Stomach (tissue), 9 donors: ENCODE measurements around the gene XG. TPM values are rescaled to one million over a fixed set of nuclear protein-coding genes. Genes with fewer than 3 reads are reported as not detected.
A peak's percentile ranks its signal among the peaks of the same experiment; 100 is the strongest.

Source experiments
- DNase-seq, 2 donors: peaks; one replicate each; pipeline versions ENCODE4 v3.0.0 to v3.0.0-alpha.2; 2013 to 2019
- H3K27ac ChIP-seq, 5 donors: fragments of 200-600 bp in 4 of 5; sonication (generic) in 4 of 5; one replicate each; pipeline ENCODE4 v1.5.1; 2013 to 2019; ENCODE audit warnings: mild to moderate bottlenecking in 1 of 5, moderate library complexity in 1 of 5
- H3K27me3 ChIP-seq, 3 donors: fragments of 200-600 bp; sonication (generic); one replicate each; pipeline ENCODE4 v1.5.1; 2017 to 2019; ENCODE audit warnings: mixed run types in 1 of 3
- H3K36me3 ChIP-seq, 4 donors: fragments of 200-600 bp; sonication (generic); 1 replicate in 3 of 4; 2 replicates in 1 of 4; pipeline ENCODE4 v1.5.1; 2016 to 2019
- H3K4me1 ChIP-seq, 4 donors: fragments of 200-600 bp; sonication (generic); one replicate each; pipeline ENCODE4 v1.5.1; 2016 to 2019
- H3K4me3 ChIP-seq, 4 donors: fragments of 200-600 bp; sonication (generic) in 3 of 4; one replicate each; pipeline ENCODE4 v1.5.1; 2016 to 2019; ENCODE audit warnings: mild to moderate bottlenecking in 1 of 4
- H3K9me3 ChIP-seq, 4 donors: fragments of 200-600 bp; sonication (generic); one replicate each; pipeline ENCODE4 v1.5.1; 2016 to 2019
- CTCF ChIP-seq, 7 experiments: fragments of 450-650 bp in 4 of 7; fragments of 200-600 bp in 3 of 7; sonication (generic) in 3 of 7; IDR thresholded peaks; one replicate each; pipeline ENCODE4 v1.5.1; 2016 to 2019; ENCODE audit warnings: antibody characterized with exemption in 7 of 7, control low read depth in 2 of 7, mild to moderate bottlenecking in 1 of 7
- EP300 ChIP-seq: sonication (generic); formaldehyde crosslinking; IDR thresholded peaks from one replicate; pipeline ENCODE4 v1.6.1; 2017; ENCODE audit warnings: antibody characterized with exemption
- POLR2A ChIP-seq, 4 donors: fragments of 450-650 bp; IDR thresholded peaks; one replicate each; pipeline ENCODE4 v1.6.1; 2016; ENCODE audit warnings: antibody characterized with exemption in 4 of 4, control low read depth in 2 of 4, mild to moderate bottlenecking in 1 of 4, moderate library complexity in 1 of 4
- POLR2AphosphoS5 ChIP-seq, 3 donors: sonication (generic); formaldehyde crosslinking; IDR thresholded peaks; one replicate each; pipeline ENCODE4 v1.6.1; 2016; ENCODE audit warnings: antibody characterized with exemption in 3 of 3
- WGBS, 5 donors: extraction: QIAGEN DNeasy Blood & Tissue Kit in 3 of 5; methylation state at CpG; one replicate each; pipeline versions ENCODE4 v1.1.5 to v1.1.7; 2013 to 2018; 5-methylcytosine and 5-hydroxymethylcytosine counted together
- intact Hi-C: fragments of 100-400 bp; cut with DNase I; formaldehyde crosslinking; loops from one replicate; pipeline ENCODE4 v1.15.1; 2023; ENCODE audit warnings: low total_unique reads
- polyA plus RNA-seq, 3 donors: library from polyadenylated mRNA; stranded (reverse); fragments of 200-250 nt; gene quantifications; one replicate each; pipeline ENCODE4 v1.2.3, GENCODE V29; 2013
- total RNA-seq, 5 donors: library from RNA; depleted of rRNA; stranded (reverse); fragments of >200 nt; gene quantifications; one replicate each; pipeline versions ENCODE4 v1.1.0 to v1.2.3, GENCODE V29; 2014 to 2016
- donor health status: healthy with polysubstance abuse.
- donor health status: Bipolar disorder and iron deficiency.
- donor health status: healthy.

XG gene
- total and polyA plus RNA-seq, 8 donors, result 0.70 TPM; not detected in 7

- 44 to 59% (median 51%) methylated on average over 7 to 9 of the region's 9 CpGs for WGBS, 5 donors
- TF ChIP-seq CTCF (IDR thresholded peaks at IDR 0.05) (peak in 3 of 7 experiments; percentile 12 to 41 (median 23)), POLR2AphosphoS5 (IDR thresholded peaks at IDR 0.05) (no peak)
- DNase-seq, result peak in 1 of 2 donors; percentile 62
- Histone ChIP-seq H3K4me3 (no peak overlapping the region), H3K27ac (no peak overlapping the region), H3K36me3 (no peaks in the 10 kb centered on the region), H3K4me1 (no peaks in the 10 kb centered on the region), H3K27me3 (no peaks in the 10 kb centered on the region), H3K9me3 (no peaks in the 10 kb centered on the region)
- intact Hi-C loops, result loop anchor here (10.0 kb wide), 1 partner anchor 175 kb away; no protein-coding TSS in a partner anchor
These were observed 67.7 kb downstream of the XG start for GRCh38 chrX:2819345-2820135.

- H3K9me3 ChIP-seq, result no peaks in the 10 kb centered on the region
- WGBS, 5 donors, result 48 to 70% (median 52%) methylated on average over 8 of the region's 8 CpGs
- no peak overlapping the region for H3K27ac ChIP-seq
- DNase-seq, result no peak
- TF ChIP-seq POLR2A (IDR thresholded peaks at IDR 0.05) (no peak), CTCF (IDR thresholded peaks at IDR 0.05) (no peak), POLR2AphosphoS5 (IDR thresholded peaks at IDR 0.05) (no peak), EP300 (no peak)
- H3K4me3 ChIP-seq, result no peak overlapping the region
- no peaks in the 10 kb centered on the region for H3K36me3 ChIP-seq
- H3K27me3 ChIP-seq, result no peaks in the 10 kb centered on the region
- H3K4me1 ChIP-seq, result no peaks in the 10 kb centered on the region
- intact Hi-C loops, result no loop called here
These were observed 68.4 kb downstream of the XG start for GRCh38 chrX:2820136-2820771.

GRCh38 chrX:2823795-2824386, 72.1 kb downstream of the XG start:
- intact Hi-C loops, result no loop called here
- DNase-seq, result no peak
- peaks cover 0 to 8% (median 5%) of the 10 kb centered on the region in 3 donors for H3K27me3 ChIP-seq
- 30 to 47% (median 41%) methylated on average over 13 of the region's 13 CpGs for WGBS, 5 donors
- H3K4me1 ChIP-seq, result peaks cover 0 to 6% (median 2%) of the 10 kb centered on the region in 4 donors
- H3K27ac ChIP-seq, result no peak overlapping the region
- no peaks in the 10 kb centered on the region for H3K36me3 ChIP-seq
- TF ChIP-seq CTCF (IDR thresholded peaks at IDR 0.05), result no peak
- H3K4me3 ChIP-seq, result no peak overlapping the region
- no peaks in the 10 kb centered on the region for H3K9me3 ChIP-seq

GRCh38 chrX:2824886-2825285, 73.0 kb downstream of the XG start:
- no peak overlapping the region for H3K4me3 ChIP-seq
- TF ChIP-seq POLR2A (IDR thresholded peaks at IDR 0.05), result no peak
- TF ChIP-seq POLR2AphosphoS5 (IDR thresholded peaks at IDR 0.05), result no peak
- TF ChIP-seq EP300, result no peak
- no peaks in the 10 kb centered on the region for H3K9me3 ChIP-seq
- intact Hi-C loops, result no loop called here
- no peaks in the 10 kb centered on the region for H3K36me3 ChIP-seq
- peaks cover 0 to 18% (median 15%) of the 10 kb centered on the region in 3 donors for H3K27me3 ChIP-seq
- H3K4me1 ChIP-seq, result peaks cover 0 to 16% (median 6%) of the 10 kb centered on the region in 4 donors
- no peak overlapping the region for H3K27ac ChIP-seq
- DNase-seq, result no peak
